SW 1271 (cell line): ENCODE results near the gene ALAS1.

Experiments
- DNase-seq, 2 experiments: peaks; one replicate each; lab custom pipeline; 2025; lab: John Stamatoyannopoulos, UW

ALAS1 gene

GRCh38 chr3:52234516-52235447, 36.8 kb downstream of the ALAS1 start:
- DNase-seq, result no peak

- no peak for DNase-seq
Observed at GRCh38 chr3:52236424-52236886, 38.5 kb downstream of the ALAS1 start.

GRCh38 chr3:52237006-52237656, 39.2 kb downstream of the ALAS1 start:
- DNase-seq, result no peak

GRCh38 chr3:52237657-52238172, 39.8 kb downstream of the ALAS1 start:
- peak; percentile 31 to 46 for DNase-seq

GRCh38 chr3:52238193-52238760, 40.3 kb downstream of the ALAS1 start:
- DNase-seq, result no peak

- DNase-seq, result peak in 1 of 2 experiments; percentile 40
Observed at GRCh38 chr3:52238761-52239701, 41.1 kb downstream of the ALAS1 start, which contains the start of gene TWF2. TSS of gene TWF2 (minus strand) at chr3:52239158. CDS start at chr3:52239016, 142 bp downstream.

- DNase-seq, result peak in 1 of 2 experiments; percentile 30
Observed at GRCh38 chr3:52240059-52240885, 42.3 kb downstream of the ALAS1 start.

- DNase-seq, result no peak
Observed at GRCh38 chr3:52240886-52241370, 43.0 kb downstream of the ALAS1 start.

- no peak for DNase-seq
Observed at GRCh38 chr3:52242039-52242438, 44.1 kb downstream of the ALAS1 start.

GRCh38 chr3:52243791-52244628, 46.0 kb downstream of the ALAS1 start:
- DNase-seq, result no peak

GRCh38 chr3:52245322-52246263, 47.6 kb downstream of the ALAS1 start, which contains the start of gene PPM1M:
TSS of gene PPM1M (plus strand) at chr3:52245759. CDS start at chr3:52245825, 66 bp downstream.
- no peak for DNase-seq

GRCh38 chr3:52246264-52246620, 48.3 kb downstream of the ALAS1 start:
- no peak for DNase-seq

GRCh38 chr3:52246728-52247408, 48.9 kb downstream of the ALAS1 start:
- no peak for DNase-seq

GRCh38 chr3:52247409-52248164, 49.6 kb downstream of the ALAS1 start:
- DNase-seq, result no peak

GRCh38 chr3:52248165-52248541, 50.2 kb downstream of the ALAS1 start:
- DNase-seq, result no peak

GRCh38 chr3:52248816-52249547, 51.0 kb downstream of the ALAS1 start:
- no peak for DNase-seq
